ENCODE measurements around the gene PNLIP. TPM values are rescaled to one million over a fixed set of nuclear protein-coding genes. Genes with fewer than 3 reads are reported as not detected.

The PNLIP gene
- total RNA-seq, 1 donor from 2014 or later, result not detected

DNA sequence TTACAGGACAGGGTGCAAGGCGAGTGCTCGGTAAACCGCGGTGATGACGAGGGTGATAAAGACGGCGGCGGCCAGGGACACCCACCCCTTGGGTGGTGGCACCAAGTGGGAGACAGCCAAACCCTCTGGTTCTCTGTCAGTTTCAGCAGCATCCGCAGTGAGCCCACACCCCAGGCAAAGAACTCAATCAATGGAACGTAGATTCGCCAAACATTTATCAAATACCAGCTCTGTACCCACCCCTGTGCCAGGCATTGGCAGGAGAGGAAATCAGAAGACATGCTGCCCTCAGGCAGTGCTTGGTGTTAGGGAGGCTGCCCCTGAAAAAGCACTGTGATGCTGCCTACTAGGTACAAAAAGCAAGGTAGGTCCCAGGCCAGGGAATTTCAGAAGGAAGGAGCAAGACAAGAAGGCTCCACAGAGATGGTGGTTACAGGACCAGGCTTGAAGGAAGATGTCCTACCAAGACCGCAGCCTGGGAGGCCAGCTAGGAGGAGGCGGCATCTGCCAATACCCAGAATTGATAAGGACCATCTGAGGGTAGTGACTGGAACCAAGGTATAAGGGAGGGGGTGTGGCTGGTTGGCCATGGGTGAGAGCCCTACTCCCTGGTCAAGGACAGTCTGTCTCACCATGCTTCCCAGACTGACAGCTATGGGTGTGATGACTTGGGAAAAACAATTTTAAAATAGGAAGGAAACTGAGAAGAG lies 64.9 kb downstream of the PNLIP start:
- H3K36me3 Mint-ChIP-seq, result no peaks in the 10 kb centered on the region
- peaks cover 10% of the 10 kb centered on the region for H3K9me3 Mint-ChIP-seq
- no peak overlapping the region for H3K27ac Mint-ChIP-seq
- DNase-seq (ENCODE audit: extremely low spot score, unreplicated experiment), result no peak
- no peak overlapping the region for H3K4me3 Mint-ChIP-seq
- no peak for TF ChIP-seq CTCF (conservative IDR thresholded peaks at IDR 0.05)
- peaks cover 9% of the 10 kb centered on the region for H3K27me3 Mint-ChIP-seq
- no peaks in the 10 kb centered on the region for H3K4me1 Mint-ChIP-seq (ENCODE audit: unreplicated experiment)

- no peak for TF ChIP-seq CTCF (conservative IDR thresholded peaks at IDR 0.05)
- no peak overlapping the region for H3K4me3 Mint-ChIP-seq
- H3K27me3 Mint-ChIP-seq, result peaks cover 12% of the 10 kb centered on the region
- peaks cover 10% of the 10 kb centered on the region for H3K9me3 Mint-ChIP-seq
- DNase-seq (ENCODE audit: extremely low spot score, unreplicated experiment), result no peak
- H3K27ac Mint-ChIP-seq, result no peak overlapping the region
- H3K36me3 Mint-ChIP-seq, result no peaks in the 10 kb centered on the region
- no peaks in the 10 kb centered on the region for H3K4me1 Mint-ChIP-seq (ENCODE audit: unreplicated experiment)
Observed at GRCh38 chr10:116611153-116611545, 65.4 kb downstream of the PNLIP start.

- DNase-seq (ENCODE audit: extremely low spot score, unreplicated experiment), result no peak
- Mint-ChIP-seq H3K27ac (no peak overlapping the region), H3K4me1 (ENCODE audit: unreplicated experiment) (no peaks in the 10 kb centered on the region), H3K4me3 (no peak overlapping the region), H3K9me3 (peaks cover 10% of the 10 kb centered on the region), H3K36me3 (no peaks in the 10 kb centered on the region), H3K27me3 (peaks cover 13% of the 10 kb centered on the region)
- no peak for TF ChIP-seq CTCF (conservative IDR thresholded peaks at IDR 0.05)
Observed at GRCh38 chr10:116612107-116612769, 66.5 kb downstream of the PNLIP start.

- H3K36me3 Mint-ChIP-seq, result no peaks in the 10 kb centered on the region
- H3K9me3 Mint-ChIP-seq, result peaks cover 10% of the 10 kb centered on the region
- H3K4me3 Mint-ChIP-seq, result no peak overlapping the region
- H3K27ac Mint-ChIP-seq, result no peak overlapping the region
- no peak for TF ChIP-seq CTCF (conservative IDR thresholded peaks at IDR 0.05)
- no peak for DNase-seq (ENCODE audit: extremely low spot score, unreplicated experiment)
- no peaks in the 10 kb centered on the region for H3K4me1 Mint-ChIP-seq (ENCODE audit: unreplicated experiment)
- peaks cover 13% of the 10 kb centered on the region for H3K27me3 Mint-ChIP-seq
Observed at GRCh38 chr10:116613471-116613870, 67.7 kb downstream of the PNLIP start.

GRCh38 chr10:116614796-116615195 lies 69.1 kb downstream of the PNLIP start:
- peaks cover 10% of the 10 kb centered on the region for H3K9me3 Mint-ChIP-seq
- H3K36me3 Mint-ChIP-seq, result no peaks in the 10 kb centered on the region
- H3K27ac Mint-ChIP-seq, result no peak overlapping the region
- H3K27me3 Mint-ChIP-seq, result peaks cover 7% of the 10 kb centered on the region
- no peaks in the 10 kb centered on the region for H3K4me1 Mint-ChIP-seq (ENCODE audit: unreplicated experiment)
- DNase-seq (ENCODE audit: extremely low spot score, unreplicated experiment), result no peak
- H3K4me3 Mint-ChIP-seq, result no peak overlapping the region
- no peak for TF ChIP-seq CTCF (conservative IDR thresholded peaks at IDR 0.05)

All from type B pancreatic cell (in vitro differentiated cells).